Measurements from ENCODE around the gene EVI5.

The EVI5 gene

DNA sequence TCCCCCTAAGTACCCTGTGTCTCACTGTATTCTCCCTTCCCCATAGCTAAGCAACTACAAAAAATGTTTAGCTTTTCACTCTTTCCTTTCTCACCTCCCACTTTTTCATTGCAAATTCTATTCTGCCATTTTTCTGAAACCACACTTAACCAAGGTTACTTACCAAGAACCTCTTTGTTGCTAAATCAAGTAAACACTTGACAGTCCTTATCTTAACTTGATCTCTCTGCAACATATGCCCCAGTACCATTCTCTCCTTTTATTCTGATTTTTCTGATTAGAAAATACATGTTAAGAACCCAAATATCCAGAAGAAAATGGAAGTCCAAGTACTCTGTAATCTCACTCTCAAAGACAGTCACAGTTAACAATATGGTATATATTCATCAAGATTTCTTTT lies 16.0 kb downstream of the EVI5 start:
- Histone ChIP-seq H4K20me1 (ENCODE audit: insufficient read depth, low read length) (no peaks in the 10 kb centered on the region), H3K9me2 (ENCODE audit: low read depth, low read length) (no peaks in the 10 kb centered on the region), H3F3A (ENCODE audit: insufficient read depth, low read length) (no peaks in the 10 kb centered on the region), H3K79me2 (ENCODE audit: insufficient read depth, low read length) (no peaks in the 10 kb centered on the region), H3K27me3 (ENCODE audit: insufficient read depth, low read length) (no peaks in the 10 kb centered on the region), H3K4me1 (ENCODE audit: insufficient read depth, low read length, severe bottlenecking) (no peaks in the 10 kb centered on the region), H3K4me2 (ENCODE audit: low read length) (no peak overlapping the region), H3K36me3 (ENCODE audit: insufficient read depth, low read length) (no peaks in the 10 kb centered on the region), H3K27ac (ENCODE audit: low read depth, low read length, poor library complexity, severe bottlenecking) (no peak overlapping the region), H3K4me3 (ENCODE audit: low read depth, low read length, poor library complexity, severe bottlenecking) (no peak overlapping the region), H2AFZ (ENCODE audit: low read length) (no peak overlapping the region), H3K9ac (ENCODE audit: low read length) (no peak overlapping the region), H3K9me3 (ENCODE audit: low read length) (peaks cover 12% of the 10 kb centered on the region; the same call in 1 of the 2 replicates)
- TF ChIP-seq EZH2 (IDR thresholded peaks at IDR 0.05; ENCODE audit: borderline replicate concordance, low read length) = no peak
- TF ChIP-seq, protein P1, sequence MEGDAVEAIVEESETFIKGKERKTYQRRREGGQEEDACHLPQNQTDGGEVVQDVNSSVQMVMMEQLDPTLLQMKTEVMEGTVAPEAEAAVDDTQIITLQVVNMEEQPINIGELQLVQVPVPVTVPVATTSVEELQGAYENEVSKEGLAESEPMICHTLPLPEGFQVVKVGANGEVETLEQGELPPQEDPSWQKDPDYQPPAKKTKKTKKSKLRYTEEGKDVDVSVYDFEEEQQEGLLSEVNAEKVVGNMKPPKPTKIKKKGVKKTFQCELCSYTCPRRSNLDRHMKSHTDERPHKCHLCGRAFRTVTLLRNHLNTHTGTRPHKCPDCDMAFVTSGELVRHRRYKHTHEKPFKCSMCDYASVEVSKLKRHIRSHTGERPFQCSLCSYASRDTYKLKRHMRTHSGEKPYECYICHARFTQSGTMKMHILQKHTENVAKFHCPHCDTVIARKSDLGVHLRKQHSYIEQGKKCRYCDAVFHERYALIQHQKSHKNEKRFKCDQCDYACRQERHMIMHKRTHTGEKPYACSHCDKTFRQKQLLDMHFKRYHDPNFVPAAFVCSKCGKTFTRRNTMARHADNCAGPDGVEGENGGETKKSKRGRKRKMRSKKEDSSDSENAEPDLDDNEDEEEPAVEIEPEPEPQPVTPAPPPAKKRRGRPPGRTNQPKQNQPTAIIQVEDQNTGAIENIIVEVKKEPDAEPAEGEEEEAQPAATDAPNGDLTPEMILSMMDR (IDR thresholded peaks at IDR 0.05; ENCODE audit: low read length) = no peak

DNA sequence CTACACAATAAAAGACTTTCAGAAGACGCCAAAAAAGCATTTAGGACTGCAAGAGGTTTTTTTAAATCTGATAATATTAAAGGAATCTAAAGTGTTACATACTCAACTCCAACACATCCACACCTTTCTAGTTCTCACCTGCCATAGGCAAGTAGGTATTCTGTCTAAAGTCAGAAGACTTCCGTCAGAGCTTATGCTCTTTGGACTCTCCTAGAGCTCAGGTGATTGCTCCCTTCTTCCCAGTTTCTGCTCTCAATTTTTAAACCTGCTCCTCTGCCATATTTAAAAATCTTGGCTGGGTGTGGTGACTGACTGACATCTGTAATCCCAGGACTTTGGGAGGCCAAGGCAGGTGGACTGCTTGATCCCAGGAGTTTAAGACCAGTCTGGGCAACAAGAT lies 16.6 kb downstream of the EVI5 start:
- Histone ChIP-seq H3K79me2 (ENCODE audit: insufficient read depth, low read length) (no peaks in the 10 kb centered on the region), H3K9me2 (ENCODE audit: low read depth, low read length) (no peaks in the 10 kb centered on the region), H3K36me3 (ENCODE audit: insufficient read depth, low read length) (no peaks in the 10 kb centered on the region), H3K4me3 (ENCODE audit: low read depth, low read length, poor library complexity, severe bottlenecking) (no peak overlapping the region), H3K27ac (ENCODE audit: low read depth, low read length, poor library complexity, severe bottlenecking) (no peak overlapping the region), H3K9me3 (ENCODE audit: low read length) (peaks cover 12% of the 10 kb centered on the region; the same call in 1 of the 2 replicates), H3F3A (ENCODE audit: insufficient read depth, low read length) (no peaks in the 10 kb centered on the region), H4K20me1 (ENCODE audit: insufficient read depth, low read length) (no peaks in the 10 kb centered on the region), H3K4me2 (ENCODE audit: low read length) (no peak overlapping the region), H2AFZ (ENCODE audit: low read length) (no peak overlapping the region), H3K9ac (ENCODE audit: low read length) (no peak overlapping the region), H3K27me3 (ENCODE audit: insufficient read depth, low read length) (no peaks in the 10 kb centered on the region), H3K4me1 (ENCODE audit: insufficient read depth, low read length, severe bottlenecking) (no peaks in the 10 kb centered on the region)
- no peak for TF ChIP-seq EZH2 (IDR thresholded peaks at IDR 0.05; ENCODE audit: borderline replicate concordance, low read length)
- TF ChIP-seq, protein P1 (IDR thresholded peaks at IDR 0.05; ENCODE audit: low read length) = no peak

DNA sequence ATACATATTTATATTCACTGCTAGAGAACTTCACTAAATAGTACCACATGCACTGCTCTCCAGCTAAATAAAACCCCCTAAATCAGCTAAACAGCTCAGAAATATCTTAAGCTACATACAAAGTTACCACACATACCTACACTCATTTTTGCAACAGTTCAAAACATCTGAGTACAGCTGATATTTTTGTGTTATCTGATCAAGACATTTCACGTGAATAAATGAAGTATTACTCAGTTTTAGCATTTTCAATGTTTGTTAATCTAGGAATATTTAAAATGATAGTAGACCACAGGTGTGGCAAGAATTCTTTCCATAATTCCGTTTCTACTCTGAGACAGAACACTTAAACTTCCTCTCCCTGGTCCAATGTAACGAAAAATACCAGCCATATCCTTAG lies 20.8 kb downstream of the EVI5 start:
- no peaks in the 10 kb centered on the region for H3K9me2 ChIP-seq (ENCODE audit: low read depth, low read length)
- no peaks in the 10 kb centered on the region for H3K4me1 ChIP-seq (ENCODE audit: insufficient read depth, low read length, severe bottlenecking)
- no peaks in the 10 kb centered on the region for H3F3A ChIP-seq (ENCODE audit: insufficient read depth, low read length)
- H3K4me3 ChIP-seq (ENCODE audit: low read depth, low read length, poor library complexity, severe bottlenecking) = no peak overlapping the region
- TF ChIP-seq EZH2 (IDR thresholded peaks at IDR 0.05; ENCODE audit: borderline replicate concordance, low read length) = no peak
- TF ChIP-seq, protein P1 (IDR thresholded peaks at IDR 0.05; ENCODE audit: low read length) = no peak
- H3K27me3 ChIP-seq (ENCODE audit: insufficient read depth, low read length) = no peaks in the 10 kb centered on the region
- H3K36me3 ChIP-seq (ENCODE audit: insufficient read depth, low read length) = no peaks in the 10 kb centered on the region
- no peak overlapping the region for H3K9ac ChIP-seq (ENCODE audit: low read length)
- peaks cover 12% of the 10 kb centered on the region; the same call in 1 of the 2 replicates for H3K9me3 ChIP-seq (ENCODE audit: low read length)
- H3K4me2 ChIP-seq (ENCODE audit: low read length) = no peak overlapping the region
- H2AFZ ChIP-seq (ENCODE audit: low read length) = no peak overlapping the region
- H3K27ac ChIP-seq (ENCODE audit: low read depth, low read length, poor library complexity, severe bottlenecking) = no peak overlapping the region
- H3K79me2 ChIP-seq (ENCODE audit: insufficient read depth, low read length) = no peaks in the 10 kb centered on the region
- H4K20me1 ChIP-seq (ENCODE audit: insufficient read depth, low read length) = no peaks in the 10 kb centered on the region

All from OCI-LY1 (cell line).